ENCODE measurements around the gene PREB. TPM values are rescaled to one million over a fixed set of nuclear protein-coding genes. Genes with fewer than 3 reads are reported as not detected.
A peak's percentile ranks its signal among the peaks of the same experiment; 100 is the strongest.

The PREB gene
- total and polyA plus RNA-seq, 2 of the 13 experiments (the other 11 are each of a cell fraction or from before 2014, with no cell fraction given): 112 to 192 TPM

DNA sequence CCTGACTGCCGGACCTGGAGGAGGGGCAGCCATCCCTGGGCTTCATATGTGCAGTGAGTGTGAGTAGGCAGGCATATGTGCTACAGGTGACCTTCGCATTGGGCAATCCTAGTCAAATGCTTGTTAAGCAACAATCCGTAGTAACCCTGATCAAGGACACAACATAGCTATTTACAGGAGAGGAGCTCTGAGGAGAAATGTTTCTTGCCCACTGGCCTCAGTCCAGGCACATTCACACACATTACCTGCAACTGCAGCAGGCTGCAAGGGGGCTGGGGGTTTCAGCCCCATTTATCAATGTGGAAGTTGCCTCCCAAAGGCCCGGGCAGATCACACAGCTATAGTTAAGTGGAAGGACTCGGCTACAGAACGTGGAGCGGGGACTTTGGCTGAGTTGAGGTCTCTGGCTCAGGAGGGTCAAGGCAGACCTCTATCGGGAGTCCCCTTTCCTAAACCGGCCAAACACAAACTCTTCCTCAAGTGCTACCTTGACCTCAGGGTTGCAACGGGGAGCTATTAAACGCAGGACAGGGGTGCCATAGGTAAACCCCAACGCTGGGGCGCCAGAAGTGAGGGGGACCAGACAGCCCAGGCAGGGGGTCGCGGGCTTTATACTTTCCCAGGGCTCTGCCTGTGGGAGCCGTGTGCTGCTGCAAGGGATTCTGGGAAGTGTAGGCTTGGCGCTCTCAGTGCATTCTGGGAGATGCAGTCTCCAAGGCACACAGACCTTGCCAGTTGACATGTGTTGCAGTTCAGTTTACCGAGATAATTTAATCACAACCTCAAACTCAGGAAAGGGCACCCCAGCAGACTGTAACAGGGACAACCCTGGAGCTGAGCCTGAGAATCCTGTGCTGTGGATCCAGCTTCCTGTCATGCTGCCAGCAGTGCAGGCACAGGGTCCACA, 38.4 kb downstream of the PREB start (continued):
- TF ChIP-seq, protein P1, sequence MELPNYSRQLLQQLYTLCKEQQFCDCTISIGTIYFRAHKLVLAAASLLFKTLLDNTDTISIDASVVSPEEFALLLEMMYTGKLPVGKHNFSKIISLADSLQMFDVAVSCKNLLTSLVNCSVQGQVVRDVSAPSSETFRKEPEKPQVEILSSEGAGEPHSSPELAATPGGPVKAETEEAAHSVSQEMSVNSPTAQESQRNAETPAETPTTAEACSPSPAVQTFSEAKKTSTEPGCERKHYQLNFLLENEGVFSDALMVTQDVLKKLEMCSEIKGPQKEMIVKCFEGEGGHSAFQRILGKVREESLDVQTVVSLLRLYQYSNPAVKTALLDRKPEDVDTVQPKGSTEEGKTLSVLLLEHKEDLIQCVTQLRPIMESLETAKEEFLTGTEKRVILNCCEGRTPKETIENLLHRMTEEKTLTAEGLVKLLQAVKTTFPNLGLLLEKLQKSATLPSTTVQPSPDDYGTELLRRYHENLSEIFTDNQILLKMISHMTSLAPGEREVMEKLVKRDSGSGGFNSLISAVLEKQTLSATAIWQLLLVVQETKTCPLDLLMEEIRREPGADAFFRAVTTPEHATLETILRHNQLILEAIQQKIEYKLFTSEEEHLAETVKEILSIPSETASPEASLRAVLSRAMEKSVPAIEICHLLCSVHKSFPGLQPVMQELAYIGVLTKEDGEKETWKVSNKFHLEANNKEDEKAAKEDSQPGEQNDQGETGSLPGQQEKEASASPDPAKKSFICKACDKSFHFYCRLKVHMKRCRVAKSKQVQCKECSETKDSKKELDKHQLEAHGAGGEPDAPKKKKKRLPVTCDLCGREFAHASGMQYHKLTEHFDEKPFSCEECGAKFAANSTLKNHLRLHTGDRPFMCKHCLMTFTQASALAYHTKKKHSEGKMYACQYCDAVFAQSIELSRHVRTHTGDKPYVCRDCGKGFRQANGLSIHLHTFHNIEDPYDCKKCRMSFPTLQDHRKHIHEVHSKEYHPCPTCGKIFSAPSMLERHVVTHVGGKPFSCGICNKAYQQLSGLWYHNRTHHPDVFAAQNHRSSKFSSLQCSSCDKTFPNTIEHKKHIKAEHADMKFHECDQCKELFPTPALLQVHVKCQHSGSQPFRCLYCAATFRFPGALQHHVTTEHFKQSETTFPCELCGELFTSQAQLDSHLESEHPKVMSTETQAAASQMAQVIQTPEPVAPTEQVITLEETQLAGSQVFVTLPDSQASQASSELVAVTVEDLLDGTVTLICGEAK (IDR thresholded peaks at IDR 0.05): no peak
- TF ChIP-seq, protein P1 (CRISPR knock-in tag; IDR thresholded peaks at IDR 0.05): peak; percentile 73; the same call in 1 of the 2 replicates
- TF ChIP-seq GLI4 (CRISPR knock-in tag; IDR thresholded peaks at IDR 0.05; ENCODE audit: borderline replicate concordance) (peak; percentile 85; the same call in 1 of the 2 replicates), ZNF646 (CRISPR knock-in tag; IDR thresholded peaks at IDR 0.05) (no peak), ADNP (CRISPR knock-in tag; IDR thresholded peaks at IDR 0.05) (no peak), CSRNP2 (CRISPR knock-in tag; conservative IDR thresholded peaks at IDR 0.05; ENCODE audit: low read depth) (no peak), ZNF530 (CRISPR knock-in tag; IDR thresholded peaks at IDR 0.05; ENCODE audit: low read depth) (no peak), MEF2D (CRISPR knock-in tag; IDR thresholded peaks at IDR 0.05) (peak; percentile 64; the same call in 1 of the 2 replicates), SIN3A (IDR thresholded peaks at IDR 0.05; ENCODE audit: borderline replicate concordance, low read depth, low read length) (no peak; the same call in 1 of the 2 replicates), ZNF136 (CRISPR knock-in tag; IDR thresholded peaks at IDR 0.05; ENCODE audit: low read depth) (peak; percentile 99; the same call in 1 of the 2 replicates)

All from HepG2 (cell line).